ENCODE results near the gene PRR7. TPM values are rescaled to one million over a fixed set of nuclear protein-coding genes. Genes with fewer than 3 reads are reported as not detected.

Gene PRR7
- polyA plus RNA-seq, 1 donor from 2014 or later = 46.6 TPM

- Histone ChIP-seq H3F3A (ENCODE audit: insufficient read depth, low read length, poor library complexity, severe bottlenecking) (peaks cover 4% of the 10 kb centered on the region), H3K4me2 (ENCODE audit: low read length) (peak overlapping the region; percentile 93), H3K27me3 (ENCODE audit: insufficient read depth, low read depth, low read length) (no peaks in the 10 kb centered on the region), H3K36me3 (ENCODE audit: insufficient read depth, low read length) (no peaks in the 10 kb centered on the region), H3K79me2 (replicated peaks; ENCODE audit: insufficient read depth, low read length) (peaks cover 51% of the 10 kb centered on the region), H2AFZ (ENCODE audit: low read depth, low read length) (no peak overlapping the region), H3K9ac (ENCODE audit: low read length) (peak overlapping the region; percentile 98), H3K27ac (ENCODE audit: low read length) (peak overlapping the region; percentile 92), H3K9me3 (ENCODE audit: low read length) (no peaks in the 10 kb centered on the region), H3K9me2 (ENCODE audit: insufficient read depth, low read length) (no peaks in the 10 kb centered on the region), H4K20me1 (ENCODE audit: insufficient read depth) (peaks cover 34% of the 10 kb centered on the region), H3K4me3 (ENCODE audit: low read length) (peak overlapping the region; percentile 98)
- TF ChIP-seq REST (IDR thresholded peaks at IDR 0.05; ENCODE audit: borderline replicate concordance) = peak; percentile 26
- TF ChIP-seq EZH2 (IDR thresholded peaks at IDR 0.05; ENCODE audit: borderline replicate concordance, insufficient read depth, low read length, poor library complexity, severe bottlenecking) = no peak
- peak; percentile 83 for TF ChIP-seq MXI1 (conservative IDR thresholded peaks at IDR 0.05; ENCODE audit: poor library complexity, severe bottlenecking)
- no peak for TF ChIP-seq TAF1 (IDR thresholded peaks at IDR 0.05; ENCODE audit: low read depth)
- peak; percentile 25 for TF ChIP-seq CTCF (IDR thresholded peaks at IDR 0.05; ENCODE audit: poor library complexity, severe bottlenecking)
- TF ChIP-seq EP300 (conservative IDR thresholded peaks at IDR 0.05; ENCODE audit: poor library complexity, severe bottlenecking) = peak; percentile 29
- no peak for TF ChIP-seq RAD21 (conservative IDR thresholded peaks at IDR 0.05)
- TF ChIP-seq SMC3 (conservative IDR thresholded peaks at IDR 0.05; ENCODE audit: poor library complexity) = no peak
- peak; percentile 67 for TF ChIP-seq POLR2AphosphoS5 (IDR thresholded peaks at IDR 0.05)
Observed at GRCh38 chr5:177472460-177473442, 26.1 kb downstream of the PRR7 start.

- peak within 1 kb of the TSS; percentile 92 for H3K27ac ChIP-seq (ENCODE audit: low read length)
- H3K9ac ChIP-seq (ENCODE audit: low read length) = peak within 1 kb of the TSS; percentile 98
- no peaks in the 10 kb centered on the region for H3K9me2 ChIP-seq (ENCODE audit: insufficient read depth, low read length)
- no peaks in the 10 kb centered on the region for H3K27me3 ChIP-seq (ENCODE audit: insufficient read depth, low read depth, low read length)
- H3K36me3 ChIP-seq (ENCODE audit: insufficient read depth, low read length) = no peaks in the 10 kb centered on the region
- peaks cover 44% of the 10 kb centered on the region for H3K79me2 ChIP-seq (replicated peaks; ENCODE audit: insufficient read depth, low read length)
- peaks cover 26% of the 10 kb centered on the region for H4K20me1 ChIP-seq (ENCODE audit: insufficient read depth)
- H3K4me2 ChIP-seq (ENCODE audit: low read length) = peak within 1 kb of the TSS; percentile 93
- H2AFZ ChIP-seq (ENCODE audit: low read depth, low read length) = no peak within 1 kb of the TSS
- peak within 1 kb of the TSS; percentile 98 for H3K4me3 ChIP-seq (ENCODE audit: low read length)
- H3K9me3 ChIP-seq (ENCODE audit: low read length) = no peaks in the 10 kb centered on the region
- TF ChIP-seq MXI1 (conservative IDR thresholded peaks at IDR 0.05; ENCODE audit: poor library complexity, severe bottlenecking) (no peak), EP300 (conservative IDR thresholded peaks at IDR 0.05; ENCODE audit: poor library complexity, severe bottlenecking) (no peak), CTCF (IDR thresholded peaks at IDR 0.05; ENCODE audit: poor library complexity, severe bottlenecking) (no peak), SMC3 (conservative IDR thresholded peaks at IDR 0.05; ENCODE audit: poor library complexity) (no peak), EZH2 (IDR thresholded peaks at IDR 0.05; ENCODE audit: borderline replicate concordance, insufficient read depth, low read length, poor library complexity, severe bottlenecking) (no peak), TAF1 (IDR thresholded peaks at IDR 0.05; ENCODE audit: low read depth) (peak; percentile 64), POLR2AphosphoS5 (IDR thresholded peaks at IDR 0.05) (peak; percentile 97)
- H3F3A ChIP-seq (ENCODE audit: insufficient read depth, low read length, poor library complexity, severe bottlenecking) = peaks cover 4% of the 10 kb centered on the region
Observed at GRCh38 chr5:177473443-177474001, 26.9 kb downstream of the PRR7 start, which contains the start of gene DBN1. Gene DBN1 (minus strand): TSS chr5:177473634. CDS start chr5:177473521, 113 bp downstream.
